Stimulated activated CD4-positive, alpha-beta T cell treated with anti-CD3 and anti-CD28 coated beads, Interleukin-4, amount 100 ng/mL, for 4 hours (primary cell): ENCODE results near the gene DLGAP1.

Experiments used
- DNase-seq, 2 experiments: peaks; one replicate each; pipeline ENCODE4 v3.0.0-alpha.2; 2020

The DLGAP1 gene

DNA sequence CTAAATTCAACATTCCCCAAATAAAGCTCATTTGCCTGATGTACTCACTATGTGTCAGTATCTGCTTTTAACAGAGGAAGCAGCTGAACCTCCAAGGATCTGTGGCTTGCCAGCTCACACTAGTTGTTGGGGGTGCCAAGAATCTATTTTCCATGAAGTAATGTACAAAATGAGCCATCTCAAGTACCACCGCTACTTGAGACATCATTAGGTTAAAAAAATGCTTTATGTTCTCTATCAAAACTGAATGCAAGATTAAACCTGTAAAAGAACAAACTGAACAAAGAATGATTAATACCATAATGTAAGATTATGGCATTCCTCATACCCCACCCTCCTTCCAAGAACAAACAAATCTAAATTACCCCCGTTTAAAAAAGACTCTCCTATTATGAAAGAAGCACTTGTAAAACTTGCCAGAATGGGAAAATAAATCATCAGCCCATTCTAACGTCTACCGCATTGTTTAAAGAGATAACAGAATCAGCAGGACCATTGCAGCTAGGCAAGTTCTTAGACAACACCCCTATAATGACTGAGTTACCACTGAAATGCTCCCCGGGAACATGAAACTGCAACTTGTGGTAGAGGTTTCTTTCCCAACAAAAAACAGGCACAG, 471.6 kb downstream of the DLGAP1 start:
- no peak for DNase-seq

GRCh38 chr18:3982541-3982940, 472.6 kb downstream of the DLGAP1 start:
- DNase-seq = no peak

GRCh38 chr18:3979024-3979423, 476.1 kb downstream of the DLGAP1 start:
- DNase-seq = no peak

GRCh38 chr18:3973191-3973850, 481.8 kb downstream of the DLGAP1 start:
- no peak for DNase-seq

DNA sequence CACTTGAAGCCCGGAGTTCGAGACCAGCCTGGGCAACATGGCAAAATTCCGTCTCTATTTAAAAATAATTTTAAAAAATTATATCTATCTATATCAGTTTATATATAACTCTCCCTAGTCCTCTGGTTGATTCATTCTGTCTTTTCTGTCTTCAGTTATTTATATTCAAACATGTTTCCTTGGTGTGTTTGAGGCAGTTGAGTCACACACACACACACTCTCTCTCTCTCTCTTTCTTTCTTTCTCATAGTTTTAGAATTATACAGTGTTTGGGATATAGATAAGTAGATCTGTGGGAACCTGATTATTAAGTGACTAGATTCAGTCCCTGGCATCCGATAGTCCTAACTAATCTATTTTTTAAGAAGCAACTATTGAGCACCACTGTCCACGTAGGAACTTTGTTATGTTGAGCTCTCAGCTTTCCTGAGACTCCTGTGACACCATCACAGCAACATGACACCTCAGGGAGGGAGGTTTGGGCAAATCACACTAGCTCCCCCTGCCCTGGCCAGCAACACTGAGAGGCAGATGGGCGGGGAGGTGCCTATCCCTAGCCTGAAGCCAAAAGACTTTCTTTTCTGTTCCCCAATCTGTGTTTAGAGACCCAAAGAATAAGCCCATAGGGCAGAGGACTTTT, 482.7 kb downstream of the DLGAP1 start:
- no peak for DNase-seq

DNA sequence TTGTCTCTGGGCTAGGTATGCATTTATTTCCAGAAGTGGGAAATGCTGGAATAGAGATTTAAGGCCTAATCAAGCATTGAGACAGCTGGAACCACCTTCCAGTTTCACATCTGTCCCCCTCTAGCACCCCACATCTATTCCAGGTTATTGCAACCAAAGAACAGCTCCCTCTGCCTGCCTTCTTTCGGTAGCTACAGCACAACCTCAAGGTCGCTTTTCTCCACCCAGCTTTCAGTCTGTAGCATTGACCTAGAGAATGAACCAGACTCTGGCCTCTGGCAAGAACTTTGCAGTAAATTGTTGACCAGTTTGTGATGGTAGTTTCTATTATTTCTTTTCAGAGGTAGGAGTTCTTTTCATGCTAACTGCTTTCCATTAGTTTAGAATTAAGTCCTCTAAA, 484.2 kb downstream of the DLGAP1 start:
- no peak for DNase-seq

DNA sequence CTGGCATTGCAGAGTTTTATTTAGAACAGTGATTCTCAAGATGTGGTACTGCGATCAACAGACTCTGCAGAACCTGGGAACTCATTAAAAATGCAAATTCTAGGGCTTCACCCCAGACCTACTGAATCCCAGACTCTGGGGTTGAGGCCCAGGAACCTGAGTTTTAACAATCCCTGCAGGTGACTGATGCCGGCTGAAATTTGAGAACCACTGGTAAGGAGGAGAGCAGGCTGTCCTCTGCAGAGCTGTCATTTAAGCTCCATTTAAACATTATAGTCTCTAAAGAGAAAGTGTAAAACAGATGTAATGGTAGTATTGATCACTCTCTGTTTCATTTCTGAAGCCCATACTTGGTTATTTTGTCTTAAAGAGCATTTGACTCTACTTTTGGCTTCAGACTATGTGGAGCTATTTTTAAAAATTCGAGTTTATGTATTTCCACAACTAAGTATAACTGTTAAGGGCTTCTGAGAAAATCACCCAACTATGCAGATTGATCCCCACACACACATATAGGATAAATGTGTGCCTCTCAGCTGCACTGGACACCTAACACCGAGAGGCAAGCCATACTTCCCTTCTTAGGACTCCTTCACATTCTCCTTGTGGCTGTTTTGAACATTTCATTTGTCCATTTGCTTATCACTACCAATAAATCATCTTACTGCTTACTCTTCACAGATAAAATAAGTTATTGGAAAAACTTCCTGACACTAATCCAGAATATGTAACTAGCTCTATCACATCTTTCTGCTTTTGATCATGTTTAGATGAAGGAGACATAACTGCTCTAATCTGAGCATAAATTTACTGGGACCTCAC, 487.5 kb downstream of the DLGAP1 start:
- DNase-seq = no peak

DNA sequence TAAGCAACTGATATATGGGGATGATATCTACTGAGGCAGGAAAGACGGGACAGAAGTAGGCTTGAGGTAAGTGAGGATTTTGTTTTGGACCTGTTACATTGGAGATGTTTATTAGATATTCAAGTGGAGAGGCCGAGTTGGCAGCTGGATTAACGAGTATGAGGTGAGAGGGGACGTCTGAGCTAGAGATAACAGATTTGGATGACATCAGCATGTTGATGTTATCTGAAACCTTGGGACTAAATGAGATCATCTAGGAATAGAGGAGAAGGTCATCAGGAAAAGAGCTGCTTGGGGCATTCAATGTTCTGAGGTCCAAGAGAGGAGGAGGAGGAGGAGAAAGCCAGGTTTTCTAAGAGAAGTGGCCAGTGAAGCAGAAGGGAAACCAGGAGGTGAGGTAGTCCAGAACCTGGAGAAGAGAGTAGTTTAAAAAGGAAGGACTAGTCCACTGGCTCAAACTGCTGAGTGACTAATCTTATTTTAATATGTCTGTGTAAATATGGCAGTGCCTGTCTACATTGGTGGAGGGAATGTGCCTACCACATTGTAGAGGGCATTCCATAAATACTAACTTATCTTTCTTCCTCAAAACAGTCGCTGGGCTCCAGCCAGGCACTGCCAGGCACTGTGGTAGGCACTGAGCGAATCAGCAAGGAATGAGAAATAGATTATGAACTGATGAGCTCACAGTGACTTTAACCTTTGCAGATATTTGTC, 488.3 kb downstream of the DLGAP1 start:
- no peak for DNase-seq

- DNase-seq = no peak
These were observed 488.9 kb downstream of the DLGAP1 start for GRCh38 chr18:3966246-3966641.

DNA sequence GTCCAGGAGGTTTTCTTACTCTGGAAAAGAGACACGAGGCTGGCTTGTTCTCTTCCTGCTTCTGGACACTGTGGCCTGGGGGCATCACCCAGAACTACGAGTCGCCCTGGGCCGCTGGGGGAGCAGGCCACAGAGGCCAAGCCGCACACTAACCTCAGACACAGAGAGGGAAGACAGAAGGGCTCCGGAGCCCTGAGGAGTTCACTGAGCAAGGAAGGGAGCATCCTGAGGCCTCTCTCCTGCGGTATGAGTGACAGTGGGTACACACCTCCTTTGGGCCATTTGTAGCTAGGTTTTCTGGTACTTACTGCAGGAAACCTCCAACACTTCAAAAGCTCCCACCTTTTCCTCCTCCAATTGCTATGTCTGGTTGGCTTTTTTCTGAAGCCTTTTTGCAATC, 494.1 kb downstream of the DLGAP1 start:
- DNase-seq = no peak

DNA sequence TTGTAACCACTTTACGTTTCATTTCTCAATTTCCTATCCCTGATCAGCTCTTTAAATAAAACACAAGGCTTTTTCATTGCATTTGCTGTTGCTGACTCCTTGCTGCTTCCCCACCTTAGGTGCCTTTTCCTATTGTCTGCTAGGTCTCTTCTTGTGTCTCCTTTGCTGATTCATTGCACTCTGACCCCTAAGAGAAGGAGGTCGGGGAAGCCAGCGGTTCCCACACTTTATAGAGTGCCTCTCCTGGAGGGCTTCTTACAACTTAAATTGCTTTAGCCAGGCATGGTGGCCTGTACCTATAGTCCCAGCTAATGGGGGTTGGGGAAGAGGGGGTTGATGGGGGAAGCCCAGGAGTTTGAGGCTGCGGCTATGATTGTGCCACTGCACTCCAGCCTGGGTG, 495.0 kb downstream of the DLGAP1 start:
- DNase-seq = no peak

- no peak for DNase-seq
These were observed 503.1 kb downstream of the DLGAP1 start for GRCh38 chr18:3952031-3952430.

DNA sequence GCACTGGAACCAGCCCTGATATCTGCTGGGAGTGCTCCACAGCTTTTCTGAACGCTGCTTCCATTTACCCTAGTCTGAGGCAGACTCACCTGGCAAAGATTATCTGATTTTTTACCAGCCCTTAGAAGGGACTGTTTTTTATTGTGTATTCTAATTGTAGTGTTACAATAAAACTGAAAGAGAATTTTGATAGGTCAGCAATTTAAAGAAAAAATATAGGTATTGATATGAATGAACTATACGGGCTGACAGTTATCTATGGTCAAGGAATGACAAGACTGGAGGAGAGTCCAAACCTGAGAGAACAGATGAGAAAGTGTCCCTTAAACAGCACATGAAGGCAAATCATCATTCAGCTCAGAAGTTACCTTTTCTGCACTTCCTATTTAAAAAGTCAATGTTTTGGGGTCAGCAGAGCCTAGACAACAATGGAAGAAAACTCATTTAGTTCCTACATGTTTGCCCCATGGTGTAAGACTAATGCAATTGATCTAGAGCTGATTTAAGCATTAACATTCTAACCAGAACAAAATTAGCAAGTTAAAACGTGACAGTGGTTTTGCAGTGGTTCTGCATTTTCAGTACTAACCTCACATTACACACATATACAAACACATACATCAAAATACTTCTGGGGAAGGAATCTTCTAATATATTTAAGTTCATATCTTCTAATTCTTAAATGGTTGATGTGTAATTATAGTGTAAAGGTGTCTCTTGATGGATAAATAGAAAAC, 504.3 kb downstream of the DLGAP1 start:
- no peak for DNase-seq

DNA sequence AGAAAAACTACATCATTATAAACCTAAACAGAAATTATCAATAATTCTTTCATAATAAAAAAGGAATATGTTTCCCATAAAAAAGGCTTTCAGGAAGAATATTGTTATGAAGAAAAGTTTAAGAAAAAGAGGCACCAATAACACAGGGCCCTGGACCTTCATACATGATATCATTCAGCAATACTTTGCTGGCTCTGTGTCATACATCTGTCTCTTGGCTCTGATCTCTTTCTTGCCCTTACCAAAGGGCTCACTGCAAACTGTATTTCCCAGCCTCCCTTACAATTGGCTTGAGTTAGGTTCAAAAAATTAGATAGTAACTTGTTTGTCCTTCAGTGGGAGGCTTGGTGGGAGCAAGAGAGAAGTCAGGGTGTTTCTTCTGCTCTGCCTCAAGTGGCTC, 506.1 kb downstream of the DLGAP1 start:
- DNase-seq = no peak

DNA sequence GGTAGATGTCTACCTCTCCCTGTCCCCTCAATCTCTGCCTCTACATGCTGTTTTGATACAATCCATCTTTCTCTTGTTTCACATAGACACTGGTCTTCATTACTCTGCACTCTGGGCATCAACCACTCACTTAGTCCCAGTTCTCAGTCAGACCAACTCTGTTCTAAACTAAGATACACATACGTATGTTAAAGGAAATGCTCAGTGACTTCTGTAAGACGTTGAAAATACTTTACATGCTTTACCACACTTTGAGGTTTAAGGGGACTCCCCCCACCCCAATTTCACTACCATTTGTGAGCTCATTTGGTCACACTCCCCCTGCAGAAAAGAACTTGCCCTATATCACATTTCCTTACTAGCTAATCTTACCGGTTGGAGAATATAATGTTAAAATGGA, 507.7 kb downstream of the DLGAP1 start:
- no peak for DNase-seq

- no peak for DNase-seq
These were observed 519.8 kb downstream of the DLGAP1 start for GRCh38 chr18:3935305-3935704.

GRCh38 chr18:3932276-3932675, 522.8 kb downstream of the DLGAP1 start:
- no peak for DNase-seq

GRCh38 chr18:3931542-3932112, 523.5 kb downstream of the DLGAP1 start:
- DNase-seq = no peak

DNA sequence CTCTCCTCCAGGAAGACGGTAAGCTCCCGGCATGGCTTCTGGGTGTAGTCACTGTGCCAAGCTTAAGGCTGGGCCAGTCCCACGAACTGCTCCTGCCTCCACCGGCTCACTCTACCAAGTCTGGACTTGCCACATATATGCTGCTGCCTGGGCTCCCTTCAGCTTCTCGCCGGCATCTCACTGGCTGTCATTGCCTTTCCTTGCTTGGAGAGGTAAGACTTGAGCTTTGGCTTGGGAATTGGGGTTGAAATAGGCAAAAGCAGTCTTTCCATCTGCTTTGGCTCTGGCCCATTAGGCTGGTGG, 524.1 kb downstream of the DLGAP1 start:
- no peak for DNase-seq

DNA sequence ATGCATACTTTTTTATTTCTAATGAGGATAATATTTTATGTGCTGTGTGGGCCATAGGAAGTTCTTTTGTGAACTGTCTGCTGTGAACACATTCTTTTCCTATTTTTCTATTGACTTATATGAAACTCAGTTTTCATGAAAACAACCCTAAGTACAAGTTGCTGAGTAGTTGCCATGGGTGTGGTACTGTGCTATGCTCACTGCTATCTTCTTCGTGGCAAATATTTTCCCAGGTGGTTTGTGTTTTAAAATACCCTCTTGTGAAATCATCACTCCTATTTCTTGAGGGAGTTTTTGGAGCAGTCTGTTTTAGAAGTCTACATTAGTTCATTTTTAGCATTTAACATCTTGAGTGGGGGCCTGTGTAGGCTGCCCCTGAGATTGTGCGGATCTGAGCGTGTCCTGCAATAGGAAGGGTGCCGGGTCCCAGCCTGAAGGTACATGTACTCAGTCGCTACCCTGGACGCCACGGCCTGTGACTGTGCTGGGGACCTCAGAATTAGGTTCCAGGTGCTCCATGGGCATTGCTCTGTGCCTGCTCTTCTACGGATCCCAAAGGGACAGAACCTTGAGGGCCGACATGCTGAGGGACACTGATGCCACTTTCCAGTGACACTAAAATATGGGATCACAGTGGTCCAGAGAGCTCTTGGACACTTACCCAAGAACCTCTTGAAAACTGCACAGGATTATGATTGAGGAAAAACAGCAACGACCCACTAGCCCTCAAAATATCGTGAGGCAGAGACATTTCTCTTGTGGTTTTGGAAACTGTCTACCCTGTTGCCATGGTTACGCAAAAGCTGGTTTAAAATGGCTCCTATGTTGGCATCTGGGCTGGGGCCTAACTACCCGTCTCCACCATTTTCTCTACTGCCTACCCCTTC, 524.7 kb downstream of the DLGAP1 start:
- DNase-seq = no peak

DNA sequence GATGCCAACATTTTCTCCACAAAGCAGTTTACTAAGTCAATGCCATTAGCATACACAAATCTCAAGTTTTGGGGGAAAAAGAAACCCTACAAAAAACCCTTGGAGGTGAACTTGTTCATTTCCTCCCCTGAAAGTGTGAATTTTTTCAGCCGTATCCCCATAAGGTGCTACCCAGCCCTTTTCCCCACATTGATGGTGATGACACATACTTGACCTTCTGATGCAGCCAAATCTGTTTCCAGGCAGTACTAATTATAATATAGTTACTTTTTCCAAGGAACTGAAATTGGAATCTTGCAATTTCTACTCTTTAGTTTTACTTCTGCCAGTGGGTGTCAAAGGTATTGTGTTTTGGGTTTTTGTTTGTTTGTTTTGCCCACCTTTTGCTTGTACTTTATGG, 530.7 kb downstream of the DLGAP1 start:
- DNase-seq = no peak
